HG02973 (cell line): Measurements from ENCODE around the gene MRPL1.

Experiments used
- ATAC-seq: cut with Tn5 transposase; IDR thresholded peaks from one replicate; pipeline ENCODE4 v1.9.1; 2021; ENCODE audit warnings: moderate library complexity; ENCODE audit not compliant: unreplicated experiment

The MRPL1 gene

DNA sequence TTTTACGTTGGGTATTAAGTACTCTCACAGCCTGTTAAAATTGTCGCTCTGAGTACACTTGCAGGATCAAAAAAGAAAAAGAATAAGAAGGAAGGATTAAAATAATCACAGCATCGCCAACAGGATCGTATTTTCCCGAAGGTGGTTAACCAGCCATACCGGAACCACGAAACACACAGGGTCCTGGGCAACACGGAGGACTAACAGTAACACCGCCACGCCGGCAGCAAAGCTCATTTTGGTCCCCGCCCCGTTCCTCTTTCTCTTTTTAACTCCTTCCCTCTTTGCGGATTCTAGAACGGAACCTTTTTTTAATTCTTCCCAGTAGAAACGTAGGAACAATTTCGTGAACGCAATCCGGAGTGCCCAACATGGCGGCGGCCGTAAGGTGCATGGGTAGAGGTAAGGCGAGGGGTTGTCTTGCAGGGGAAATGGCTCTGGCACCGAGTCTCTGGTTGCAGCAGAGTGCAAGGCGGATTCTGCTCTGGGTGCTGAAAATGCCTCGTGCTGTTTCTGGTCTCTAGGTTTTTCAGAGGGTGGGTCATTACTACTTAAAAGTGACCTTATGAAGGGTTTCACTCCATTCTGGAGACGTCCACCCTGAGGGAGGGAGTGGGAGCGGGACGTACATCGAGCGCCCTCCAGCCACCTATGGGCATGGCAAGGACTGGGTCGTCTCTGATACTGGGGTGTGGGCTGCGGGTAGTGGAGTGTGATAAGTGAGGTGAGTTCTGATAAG, at the start of gene MRPL1:
MRPL1 (plus strand) TSS at position 353 of the 739 bp plus-strand sequence; CDS start at position 372, 19 bp downstream.
- ATAC-seq: peak; percentile 75

DNA sequence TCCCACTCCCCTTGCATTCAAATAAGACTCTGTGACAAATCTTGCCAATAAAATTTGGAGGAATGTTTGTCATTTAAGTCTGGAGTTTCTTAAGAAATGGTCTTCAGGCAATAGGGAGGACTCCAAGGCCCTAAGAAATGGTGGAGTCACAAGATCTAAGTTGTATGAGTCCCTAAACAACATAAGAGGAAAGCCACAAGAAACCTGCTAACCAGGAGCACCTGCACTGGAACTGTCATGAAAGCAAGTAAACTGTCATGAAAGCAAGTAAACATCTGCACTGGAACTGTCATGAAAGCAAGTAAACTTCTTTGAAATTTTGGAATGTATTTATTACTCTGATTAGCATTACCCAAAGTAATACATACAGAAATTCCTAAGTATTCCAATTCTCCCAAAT, 47.0 kb upstream of the MRPL1 start:
- ATAC-seq: no peak

DNA sequence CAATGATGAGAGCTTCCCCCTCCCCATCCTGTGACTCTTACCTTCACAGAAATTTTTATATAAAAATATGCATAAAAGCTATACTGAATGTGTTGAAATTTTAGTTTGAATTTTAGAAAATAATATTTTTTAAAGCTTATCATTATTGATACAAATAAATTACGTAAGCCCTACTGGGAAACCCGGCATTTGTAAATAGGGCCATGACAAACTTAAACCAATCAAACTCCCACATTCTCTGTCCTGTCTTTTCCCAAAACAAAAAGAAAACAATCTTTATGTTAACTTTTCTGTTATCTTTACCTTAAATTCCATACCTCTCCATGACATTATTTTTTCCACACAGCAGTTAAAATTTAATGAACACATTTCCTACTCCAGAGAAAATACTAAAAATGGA, 46.1 kb upstream of the MRPL1 start:
- no peak for ATAC-seq

DNA sequence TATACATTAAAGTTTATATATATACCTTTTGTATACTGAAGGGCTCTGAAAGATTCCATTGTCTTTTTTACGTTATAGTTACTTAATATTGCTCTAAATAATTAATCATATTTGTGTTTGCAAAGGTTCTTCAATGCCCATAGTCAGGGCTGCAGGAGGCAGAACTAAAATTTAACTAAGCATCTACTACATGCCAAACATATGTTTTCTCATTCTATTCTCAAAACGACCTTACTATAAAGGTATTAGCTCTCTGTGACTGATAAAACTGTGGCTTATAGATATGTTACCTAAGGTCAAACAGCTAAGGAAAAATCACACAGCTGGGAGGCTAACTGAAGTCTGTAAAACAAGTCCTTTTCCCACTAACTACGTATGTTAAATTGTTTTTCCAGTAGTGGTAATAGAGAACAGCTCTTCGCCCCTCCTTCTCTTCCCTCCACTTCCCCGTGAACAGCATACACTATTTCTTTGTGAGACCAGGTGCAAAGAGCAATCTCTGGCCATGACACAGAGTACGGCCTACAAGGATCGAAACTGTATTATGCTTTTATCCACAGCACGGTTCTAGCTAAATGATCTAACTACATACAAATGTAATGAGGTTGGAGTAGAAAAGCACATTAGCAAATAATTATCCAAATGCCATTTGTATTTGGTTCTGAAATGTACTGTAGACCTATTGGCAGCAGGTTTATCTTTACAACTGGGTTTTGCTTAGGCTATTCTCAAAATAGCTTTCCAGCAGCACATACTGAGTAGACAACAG, 45.1 kb upstream of the MRPL1 start:
- no peak for ATAC-seq

DNA sequence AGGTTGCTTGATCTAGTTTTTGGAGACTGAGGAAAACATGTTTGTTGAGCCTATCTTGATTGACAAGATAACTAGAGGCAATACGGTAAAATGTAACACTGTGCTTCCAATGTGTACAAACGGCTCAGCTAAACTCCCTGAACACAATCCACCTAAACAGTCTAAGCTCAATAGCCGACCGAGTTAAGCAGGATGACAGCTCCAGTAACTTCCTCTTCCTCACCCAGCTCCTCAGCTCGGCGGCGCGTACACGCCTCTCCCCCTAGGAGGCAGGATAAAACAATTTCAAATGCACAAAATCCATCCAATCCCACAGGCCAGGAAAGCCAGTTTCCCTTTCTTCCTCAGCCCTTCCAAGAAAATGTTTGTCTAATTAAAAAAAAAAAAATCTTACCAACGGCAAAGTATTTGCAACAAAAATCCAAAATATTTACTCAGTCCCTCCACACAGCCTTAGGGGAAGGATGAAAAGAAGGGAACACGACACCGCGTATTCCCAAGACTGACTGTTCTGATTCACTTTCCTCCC, 44.5 kb upstream of the MRPL1 start:
- ATAC-seq: peak; percentile 24

DNA sequence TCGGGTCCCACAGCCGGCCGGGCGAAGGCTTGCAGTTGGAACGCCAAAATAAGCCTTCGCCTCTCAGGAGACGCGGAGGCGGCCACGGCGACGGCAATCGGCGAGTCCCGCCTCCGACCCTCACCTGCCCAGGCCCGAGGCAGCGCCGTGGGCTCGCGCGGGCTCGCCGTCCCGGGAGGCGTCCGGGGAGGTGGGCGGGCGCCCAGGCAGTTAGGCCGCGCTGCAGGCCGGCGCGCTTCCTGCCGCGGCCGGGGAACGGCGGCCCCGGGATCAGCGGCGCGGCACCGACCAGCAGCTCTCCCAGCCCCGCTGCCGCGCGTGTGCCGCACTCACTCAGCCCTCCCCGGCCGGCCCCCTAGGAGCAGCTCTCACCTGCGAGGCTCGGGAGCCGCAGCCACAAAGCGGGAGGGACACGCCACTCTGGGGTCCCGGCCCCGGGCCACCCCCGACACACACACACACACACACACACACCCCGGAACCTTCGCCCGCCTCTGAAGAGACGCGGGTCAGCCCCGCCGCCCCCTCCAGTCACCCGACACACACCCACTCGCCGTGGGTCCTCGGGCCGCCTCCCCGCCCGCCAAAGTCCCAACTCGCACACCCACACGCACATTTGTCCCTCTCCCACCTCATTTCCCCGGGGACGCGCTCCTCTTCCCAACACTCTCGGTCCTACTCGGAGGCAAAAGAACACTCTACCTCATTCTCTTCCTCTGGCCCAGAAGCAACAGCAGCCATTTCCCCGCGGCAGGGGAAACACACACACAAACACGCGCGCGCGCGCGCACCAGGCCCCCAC, 43.8 kb upstream of the MRPL1 start, which contains the start of gene CNOT6L:
CNOT6L (minus strand) TSS at position 767 of the 802 bp plus-strand sequence; CDS start at position 707, 60 bp downstream.
- peak; percentile 27 for ATAC-seq

DNA sequence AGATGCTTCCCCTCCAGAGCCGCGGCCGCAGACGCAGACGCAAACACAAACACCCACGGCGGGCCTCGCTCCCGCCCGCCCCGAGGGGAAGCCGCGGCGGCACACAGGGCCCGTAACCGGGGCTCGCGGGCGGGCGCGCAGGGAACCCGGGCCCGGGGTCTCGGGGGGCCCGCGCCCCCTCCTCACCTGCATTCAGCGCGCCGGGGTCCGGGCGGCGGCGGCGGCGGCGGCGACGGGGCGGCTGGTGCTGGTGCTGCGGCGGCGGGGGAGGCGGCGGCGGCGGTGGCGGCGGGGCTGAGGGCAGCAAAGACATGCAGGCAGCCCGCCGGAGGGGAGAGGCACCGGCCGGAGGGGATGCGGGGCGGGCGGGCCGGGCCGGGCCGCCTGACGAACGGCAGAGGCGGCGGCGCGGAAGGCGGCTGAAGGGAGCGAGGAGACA, 43.2 kb upstream of the MRPL1 start:
- ATAC-seq: peak; percentile 12

DNA sequence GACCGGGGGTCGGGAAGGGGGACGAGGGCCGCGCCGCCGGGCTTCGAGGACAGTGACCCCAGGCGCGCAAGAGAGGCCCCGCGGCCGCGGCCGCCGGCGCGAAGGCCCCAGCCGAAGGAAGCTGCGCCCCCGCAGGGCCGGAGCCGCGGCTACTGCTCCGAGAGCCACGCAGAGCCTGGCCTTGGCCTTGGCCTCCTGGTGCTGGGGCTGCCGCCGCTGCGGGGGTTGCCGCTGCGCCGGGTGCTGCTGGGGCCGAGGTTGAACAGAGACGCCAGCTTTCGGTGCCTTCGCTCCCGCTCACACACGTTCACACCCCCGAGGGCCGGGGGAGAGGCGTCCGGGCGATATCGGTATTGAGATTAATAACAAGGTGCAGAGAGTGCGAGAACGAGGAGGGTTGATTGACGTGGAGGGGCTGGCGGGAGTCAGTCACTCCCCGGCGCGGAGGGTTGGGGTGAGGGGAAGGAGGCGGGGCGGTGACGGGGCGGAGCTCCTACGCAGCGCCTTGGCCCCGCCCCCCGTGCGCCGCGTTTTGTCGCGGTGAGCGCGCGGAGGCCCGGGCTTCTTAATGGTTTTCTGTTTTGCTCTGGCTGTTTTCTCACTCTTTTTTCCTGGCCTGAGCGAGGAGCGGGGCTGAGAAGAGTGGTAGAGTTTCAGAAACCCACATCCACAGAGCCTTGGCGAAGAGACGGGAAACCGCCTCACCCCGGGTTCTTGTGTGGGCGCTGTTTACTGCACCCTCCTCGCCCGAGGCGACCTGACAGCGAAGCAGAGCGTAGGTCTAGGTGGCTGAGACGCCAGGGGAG, 42.6 kb upstream of the MRPL1 start:
- peak; percentile 77 for ATAC-seq

DNA sequence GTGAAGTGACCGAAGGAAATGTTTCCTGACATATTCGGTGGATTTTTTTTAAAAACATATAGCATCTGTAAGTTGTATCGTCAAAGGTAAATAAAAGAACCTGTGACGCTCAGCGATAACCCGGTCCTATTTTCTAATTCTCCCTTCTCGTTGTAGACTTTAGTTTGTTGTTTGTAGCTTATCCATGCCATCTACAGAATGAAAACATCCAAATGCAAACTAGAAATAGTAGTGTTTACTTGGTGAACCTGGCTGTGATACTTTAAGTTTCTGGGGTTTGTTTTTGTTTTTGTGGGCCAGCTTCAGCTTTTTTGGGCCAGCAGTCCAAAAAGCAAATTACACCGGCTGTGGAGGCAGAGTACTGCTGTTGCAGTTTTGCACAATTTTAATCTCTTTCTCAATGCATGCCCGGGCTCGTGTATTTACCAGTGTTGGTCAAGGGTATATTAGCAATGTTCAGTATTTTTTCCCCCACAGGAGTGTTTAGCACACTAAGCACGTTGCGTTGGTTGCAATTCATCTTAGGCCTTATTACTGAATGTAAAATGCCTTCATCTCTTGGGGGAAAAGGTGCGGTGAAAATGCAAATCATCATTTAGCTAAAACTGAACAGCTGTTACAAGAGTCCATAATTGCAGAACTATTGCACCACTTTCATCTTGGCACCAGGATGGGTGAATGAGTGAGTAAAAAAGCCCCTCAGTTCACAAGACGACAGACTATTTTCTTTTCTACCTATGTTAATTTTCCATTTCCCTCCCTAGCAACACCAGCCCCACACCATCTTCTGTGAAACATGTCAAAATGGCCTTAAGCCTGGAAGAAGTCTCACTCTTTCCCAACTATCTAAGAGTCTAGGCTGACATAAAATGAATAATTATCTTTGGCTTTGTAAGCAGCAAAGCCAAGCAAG, 41.7 kb upstream of the MRPL1 start:
- ATAC-seq: no peak

DNA sequence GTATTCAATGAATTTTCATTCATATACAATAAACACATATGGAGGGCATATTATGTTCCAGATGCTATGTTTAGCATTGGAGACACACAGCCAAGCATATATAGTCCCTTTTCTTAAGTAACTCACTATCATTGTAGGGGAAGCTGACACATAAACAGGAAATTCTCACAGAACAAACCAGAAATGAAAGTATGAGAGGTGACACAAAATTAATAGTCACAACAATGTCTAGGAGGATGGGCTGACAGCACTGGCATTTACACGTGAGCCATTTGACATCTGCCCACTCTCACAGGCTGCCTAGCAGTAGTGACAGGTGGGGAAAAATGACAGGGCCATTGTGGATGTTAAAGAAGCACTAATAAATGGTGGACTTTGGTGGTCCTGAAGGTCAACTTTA, 40.9 kb upstream of the MRPL1 start:
- no peak for ATAC-seq

DNA sequence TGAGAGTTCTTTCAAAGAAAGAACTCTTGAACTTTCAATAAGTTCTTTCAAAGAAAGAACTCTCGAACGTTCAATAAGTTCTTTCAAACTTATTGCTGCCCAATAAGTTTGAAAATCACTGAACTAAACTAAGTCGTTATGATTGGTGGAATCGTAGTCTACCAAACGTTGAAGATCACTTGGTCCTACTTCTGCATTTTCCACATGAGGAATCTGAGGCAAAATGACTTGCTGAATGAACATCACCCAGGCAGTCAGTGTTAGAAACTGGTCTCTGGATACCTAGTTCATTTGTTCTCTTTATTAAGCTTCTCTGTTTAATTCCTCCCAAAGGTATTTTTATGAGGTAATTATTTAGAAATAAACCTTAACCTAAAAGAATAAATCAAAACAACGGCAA, 36.4 kb upstream of the MRPL1 start:
- ATAC-seq: no peak

DNA sequence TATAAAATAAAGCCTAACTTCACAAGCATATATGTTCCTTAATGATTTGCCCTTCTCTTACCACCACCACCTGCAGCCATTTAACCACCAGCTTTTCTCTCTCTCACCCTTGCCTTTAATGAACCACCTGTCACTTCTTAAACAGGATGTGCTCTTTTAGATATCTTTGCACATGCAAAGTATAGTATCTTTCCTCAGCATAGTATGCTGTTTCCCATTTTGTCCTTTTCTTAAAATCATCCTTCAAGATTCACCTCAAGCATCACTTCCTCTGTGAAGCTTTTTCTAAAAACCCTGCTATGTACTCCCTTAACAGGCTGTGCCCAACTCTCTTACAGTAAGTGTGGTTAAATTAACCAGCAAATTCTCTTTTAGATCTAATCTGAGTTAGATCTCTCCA, 35.3 kb upstream of the MRPL1 start:
- no peak for ATAC-seq

DNA sequence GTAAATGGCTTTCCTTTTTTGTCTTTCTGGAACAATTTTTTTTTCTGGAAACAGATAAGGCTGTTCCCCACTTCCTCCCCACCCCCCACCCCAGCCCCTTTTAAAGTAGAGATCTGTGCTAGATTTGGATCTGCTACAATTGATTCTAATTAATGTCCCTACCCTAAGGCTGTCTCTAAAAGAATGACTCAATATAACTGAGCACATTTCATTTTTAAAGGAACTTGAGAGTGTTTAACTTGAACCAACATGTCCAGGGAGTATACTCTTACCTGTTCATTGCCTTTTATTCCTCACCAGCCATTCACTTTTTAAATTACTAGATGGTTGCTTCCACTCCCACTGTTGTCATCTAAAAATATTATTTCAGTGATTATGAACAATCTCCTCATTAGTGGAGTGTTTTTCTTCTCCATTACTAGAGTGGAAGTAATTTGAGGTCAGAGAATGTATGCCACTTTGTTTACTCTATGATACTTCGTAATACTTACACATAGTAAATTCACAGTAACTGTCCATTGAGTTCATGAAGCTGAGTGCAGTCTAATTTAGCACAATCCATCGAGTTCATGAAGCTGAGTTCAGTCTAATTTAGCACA, 29.4 kb upstream of the MRPL1 start:
- ATAC-seq: no peak

DNA sequence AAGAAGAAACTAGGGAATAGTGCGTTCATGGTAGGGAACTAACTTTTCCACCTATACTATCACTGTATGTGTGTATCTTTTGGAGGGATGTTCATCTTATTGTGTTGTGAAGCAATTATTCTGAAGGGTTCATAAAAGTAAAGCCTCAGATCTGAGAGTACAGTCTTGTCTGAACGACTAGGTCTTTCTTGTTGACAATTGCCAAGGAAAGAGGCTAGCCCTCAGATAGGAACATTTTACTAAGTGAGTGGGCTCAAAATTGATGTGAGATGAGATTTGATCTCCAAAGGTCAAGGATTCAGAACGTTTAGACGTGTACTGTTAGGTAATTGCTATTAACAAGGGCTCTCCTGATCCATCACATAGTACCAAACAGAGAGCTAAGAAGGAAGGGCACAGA, 28.2 kb upstream of the MRPL1 start:
- ATAC-seq: no peak

DNA sequence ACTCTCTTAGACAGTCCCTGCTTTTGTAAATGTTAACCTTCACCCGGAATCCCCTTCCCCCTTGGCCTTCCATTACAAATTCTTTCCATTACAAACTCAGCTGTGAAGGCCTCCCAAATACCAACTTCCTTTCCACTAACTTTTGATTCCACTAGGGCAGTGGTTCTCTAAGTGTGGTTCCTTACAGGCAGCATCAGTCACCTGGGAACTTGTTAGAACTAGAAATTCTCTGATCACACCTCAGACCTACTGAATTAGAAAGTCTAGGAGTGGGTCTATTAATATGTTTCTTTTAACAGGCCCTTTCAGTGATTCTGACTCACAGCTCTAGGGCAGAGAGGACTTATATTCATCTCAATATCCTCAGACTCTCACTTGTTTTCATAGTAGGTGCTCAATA, 19.0 kb upstream of the MRPL1 start:
- no peak for ATAC-seq

DNA sequence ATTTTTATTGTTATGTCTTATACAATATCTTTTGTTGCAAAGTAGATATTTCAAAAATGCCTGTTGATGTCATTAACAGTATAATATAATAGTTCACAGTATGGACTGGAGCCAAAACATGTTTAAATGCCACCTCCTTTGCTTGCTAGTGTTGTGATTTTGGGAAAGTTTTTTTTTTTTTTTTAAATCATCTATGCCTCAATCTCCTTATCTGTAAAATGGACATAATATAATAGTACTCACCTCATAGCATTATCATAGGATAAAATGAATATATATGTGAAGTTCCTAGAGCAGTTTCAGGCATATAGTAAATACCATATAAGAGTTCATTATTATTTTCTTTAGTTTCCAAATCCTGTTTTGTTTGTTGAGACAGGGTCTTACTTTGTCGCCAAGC, 18.3 kb upstream of the MRPL1 start:
- ATAC-seq: no peak

DNA sequence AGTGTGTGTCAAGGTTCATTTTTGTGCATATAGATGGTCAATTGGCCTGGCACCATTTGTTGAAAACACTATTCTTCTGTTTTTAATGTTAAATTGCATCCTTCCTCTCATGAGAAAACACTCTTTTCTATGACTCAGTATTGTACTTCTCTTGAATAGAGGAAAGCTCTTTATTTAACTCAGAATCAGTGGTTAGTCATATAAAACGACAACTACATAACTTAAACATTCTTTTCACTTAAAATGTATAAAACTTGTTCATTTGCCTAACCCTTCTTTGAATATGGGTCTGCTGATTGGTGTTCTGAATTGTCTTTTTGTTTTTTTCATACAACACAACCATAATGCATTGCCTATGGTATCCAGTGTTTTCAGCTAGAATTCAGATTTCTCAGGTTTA, 17.2 kb upstream of the MRPL1 start:
- no peak for ATAC-seq

DNA sequence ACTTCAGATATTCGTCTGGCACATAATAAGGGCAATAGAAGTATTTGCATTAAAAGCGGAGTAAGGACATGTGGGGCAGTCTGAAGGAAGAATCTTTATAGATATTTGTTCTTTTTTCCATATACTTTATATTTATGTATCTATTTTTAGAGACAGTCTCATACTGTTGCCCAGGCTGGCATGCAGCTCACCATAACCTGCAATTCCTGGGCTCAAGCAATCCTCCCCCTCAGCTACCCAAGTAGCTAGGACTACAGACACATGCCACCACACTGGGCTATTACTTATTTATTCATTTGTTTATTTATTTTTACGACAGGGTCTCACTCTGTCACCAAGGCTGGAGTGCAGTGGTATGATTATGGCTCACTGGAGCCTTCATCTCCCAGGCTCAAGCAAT, 16.7 kb upstream of the MRPL1 start:
- no peak for ATAC-seq

DNA sequence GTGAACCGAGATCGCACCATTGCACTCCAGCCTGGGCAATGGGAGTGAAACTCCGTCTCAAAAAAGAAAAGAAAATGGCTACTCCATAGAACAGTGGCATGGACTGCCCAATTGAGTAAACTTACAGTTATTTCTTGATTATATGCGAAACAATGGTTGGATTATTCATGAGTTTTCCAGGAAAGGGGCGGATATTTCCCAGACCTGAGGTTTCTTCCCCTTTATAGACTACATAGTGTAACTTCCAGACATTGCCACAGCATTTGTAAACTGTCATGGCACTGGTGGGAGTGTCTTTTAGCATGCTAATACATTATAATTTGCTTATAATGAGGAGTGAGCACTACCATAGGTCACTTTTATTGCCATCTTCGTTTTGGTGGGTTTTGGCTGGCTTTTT, 14.1 kb upstream of the MRPL1 start:
- no peak for ATAC-seq
